ENCODE results near the gene ELOF1.
"Not testable (repeated sequence)": the region's sequence is repeated elsewhere in the genome, so short reads cannot be mapped to it uniquely, and the experiment has no call there.

The ELOF1 gene

DNA sequence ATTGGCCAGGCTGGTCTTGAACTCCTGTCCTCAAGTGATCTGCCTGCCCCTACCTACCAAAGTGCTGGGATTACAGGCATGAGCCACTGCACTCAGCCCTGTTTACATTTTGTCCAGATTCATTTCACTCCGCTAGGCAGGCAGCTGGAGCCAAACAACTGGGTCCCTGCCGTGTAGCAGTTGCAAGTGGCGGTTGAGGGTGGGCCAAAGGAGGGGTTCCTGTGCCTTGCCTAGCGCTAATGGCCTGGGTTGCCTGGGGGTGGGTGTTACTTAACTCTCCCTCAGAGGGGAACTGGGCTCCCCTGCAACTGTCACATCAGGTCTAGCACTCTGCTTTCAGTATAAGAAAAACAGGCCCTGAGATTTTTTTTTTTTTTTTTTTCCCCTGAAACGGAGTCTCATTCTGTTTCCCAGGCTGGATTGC, 11.0 kb upstream of the ELOF1 start:
- DNase-seq (ENCODE audit: low read depth in 1 of 2, low spot score in 1 of 2): no peak

DNA sequence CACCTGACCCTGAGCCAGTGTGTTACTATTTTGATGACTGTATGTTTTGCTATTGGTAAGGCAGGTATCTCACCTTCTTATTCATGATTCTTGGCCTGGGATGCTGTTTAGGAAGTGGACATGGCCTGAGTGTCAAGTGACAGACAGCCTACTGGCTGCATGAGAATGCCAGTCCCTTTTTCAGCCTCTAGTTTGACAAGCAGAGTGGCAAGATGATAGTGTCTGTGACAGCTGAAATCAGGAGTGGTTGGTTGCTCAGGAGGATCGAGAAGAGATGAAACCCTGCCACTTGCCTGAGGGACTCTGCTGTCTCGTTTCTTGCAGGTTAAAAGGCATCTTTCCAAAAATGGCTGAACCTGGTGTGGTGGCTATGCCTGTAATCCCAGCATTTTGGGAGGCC, 7.1 kb upstream of the ELOF1 start:
- DNase-seq (ENCODE audit: low read depth in 1 of 2, low spot score in 1 of 2): no peak

DNA sequence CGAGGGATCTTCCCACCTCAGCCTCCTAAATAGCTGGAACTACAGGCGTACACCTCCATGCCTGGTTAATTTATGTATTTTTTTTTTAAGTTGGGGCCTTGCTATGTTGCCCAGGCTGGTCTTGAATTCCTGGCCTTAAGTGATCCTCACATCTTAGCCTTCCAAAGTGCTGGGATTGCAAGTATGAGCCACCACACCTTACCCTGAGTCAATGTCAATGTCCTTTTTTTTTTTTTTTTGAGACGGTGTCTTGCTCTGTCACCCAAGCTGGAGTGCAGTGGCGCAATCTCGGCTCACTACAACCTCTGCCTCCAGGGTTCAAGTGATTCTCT, 6.6 kb upstream of the ELOF1 start:
- DNase-seq (ENCODE audit: low read depth in 1 of 2, low spot score in 1 of 2): not testable (repeated sequence)

DNA sequence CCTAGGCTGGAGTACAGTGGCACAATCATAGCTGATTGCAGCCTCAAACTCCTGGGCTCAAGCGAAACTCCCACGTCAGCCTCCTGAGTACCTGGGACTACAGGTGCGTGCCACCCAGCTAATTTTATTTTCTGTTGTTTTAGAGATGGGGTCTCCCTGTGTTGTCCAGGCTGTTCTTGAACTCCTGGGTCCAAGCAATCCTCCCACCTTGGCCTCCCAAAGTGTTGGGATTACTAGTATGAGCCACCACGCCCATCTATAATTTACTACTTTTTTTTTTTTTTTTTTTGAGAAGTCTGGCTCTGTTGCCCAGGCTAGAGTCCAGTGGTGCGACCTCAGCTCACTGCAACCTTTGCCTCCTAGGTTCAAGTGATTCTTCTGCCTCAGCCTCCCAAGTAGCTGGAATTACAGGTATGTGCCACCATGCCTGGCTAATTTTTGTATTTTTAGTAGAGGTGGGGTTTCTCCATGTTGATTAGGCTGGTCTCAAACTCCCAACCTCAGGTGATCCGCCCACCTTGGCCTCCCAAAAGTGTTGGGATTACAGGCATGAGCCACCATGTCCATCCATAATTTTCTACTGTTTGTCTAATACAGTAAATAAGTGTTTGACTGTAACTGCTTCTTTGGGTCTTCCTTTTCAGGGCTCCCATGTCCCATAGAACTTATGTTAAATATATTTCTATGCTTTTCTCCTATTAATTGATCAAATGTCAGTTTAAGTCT, 5.2 kb upstream of the ELOF1 start:
- DNase-seq (ENCODE audit: low read depth in 1 of 2, low spot score in 1 of 2): not testable (repeated sequence)

DNA sequence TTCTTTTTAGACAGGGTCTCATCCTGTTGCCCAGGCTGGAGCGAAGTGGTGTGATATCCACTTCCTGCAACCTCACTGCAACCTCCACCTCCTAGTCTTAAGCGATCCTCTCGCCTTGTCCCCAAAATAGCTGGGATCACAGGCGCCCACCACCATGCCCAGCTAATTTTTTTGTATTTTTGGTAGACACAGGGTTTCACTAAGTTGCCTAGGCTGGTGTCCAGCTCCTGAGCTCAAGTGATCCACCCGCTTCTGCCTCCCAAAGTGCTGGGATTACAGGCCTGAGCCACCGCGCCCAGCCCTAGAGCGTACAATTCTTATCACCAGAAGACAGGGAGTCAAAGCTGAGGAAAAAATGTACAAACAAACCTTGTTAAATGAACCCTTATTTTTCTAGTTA, 4.5 kb upstream of the ELOF1 start:
- DNase-seq (ENCODE audit: low read depth in 1 of 2, low spot score in 1 of 2): no peak

DNA sequence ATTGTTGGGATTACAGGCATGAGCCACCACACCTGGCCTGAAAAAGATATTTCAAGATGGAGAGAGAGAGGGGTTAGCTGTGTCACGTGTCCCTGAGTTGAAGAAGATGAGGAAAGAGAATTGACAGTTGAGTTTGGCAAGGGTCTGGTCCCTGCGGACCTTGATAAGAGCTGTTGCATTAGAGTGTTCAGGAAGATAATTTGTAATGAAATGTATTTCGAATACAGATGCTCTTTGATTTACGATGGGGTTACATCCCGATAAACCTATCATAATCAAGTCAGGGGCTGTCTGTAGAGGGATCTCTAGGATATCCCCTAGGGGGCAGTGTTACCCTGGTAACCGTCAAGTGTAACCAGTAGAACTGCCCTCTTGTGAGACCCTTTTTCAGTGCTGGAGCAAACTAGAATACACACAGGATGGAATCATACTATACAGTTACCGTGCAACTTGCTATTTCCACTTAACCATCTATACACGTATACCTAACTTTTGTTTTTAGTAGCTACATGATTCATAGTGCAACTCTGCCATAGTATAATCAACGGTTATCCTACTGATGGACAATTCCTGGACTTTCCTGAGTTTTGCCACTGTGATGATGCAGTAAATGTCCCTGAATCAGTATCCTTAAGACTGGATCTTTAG, 1.5 kb upstream of the ELOF1 start:
- peak in 1 of 2 donors; percentile 24 for DNase-seq (ENCODE audit: low read depth in 1 of 2, low spot score in 1 of 2)

DNA sequence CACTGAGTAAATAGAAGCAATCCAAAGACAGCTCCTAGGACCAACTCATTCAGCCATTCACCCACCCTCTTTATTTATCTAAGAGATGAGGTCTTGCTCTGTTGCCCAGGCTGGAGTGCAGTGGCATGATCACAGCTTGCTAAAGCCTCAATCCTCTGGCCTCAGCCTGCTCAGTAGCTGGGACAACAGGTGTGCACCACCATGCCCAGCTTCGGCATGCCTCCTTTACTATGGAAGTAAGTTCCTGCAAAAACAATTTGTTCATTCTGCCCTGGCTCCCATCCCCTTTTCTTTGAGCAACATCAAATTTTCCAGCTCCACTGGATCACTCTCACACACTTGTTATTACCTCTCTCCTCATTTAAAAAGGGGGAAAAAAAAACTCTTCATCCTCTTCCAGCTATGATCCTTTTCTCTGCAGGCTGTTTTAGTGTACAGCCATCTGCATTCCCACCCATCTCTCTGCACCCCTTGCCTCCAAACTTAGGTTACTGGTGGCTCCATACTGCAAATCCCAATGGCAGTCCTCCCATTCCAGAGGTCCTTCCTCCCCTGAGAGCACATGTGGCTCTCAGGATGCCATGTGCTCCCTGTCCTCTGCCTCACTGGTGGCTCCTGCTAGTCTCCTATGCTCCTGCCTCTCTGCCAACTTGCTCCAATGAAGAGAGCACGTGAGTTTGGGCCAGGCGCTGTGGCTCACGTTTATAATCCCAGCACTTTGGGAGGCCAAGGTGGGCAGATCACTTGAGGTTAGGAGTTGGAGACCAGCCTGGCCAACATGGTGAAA, 2.2 kb downstream of the ELOF1 start:
- DNase-seq (ENCODE audit: low read depth in 1 of 2, low spot score in 1 of 2): no peak

DNA sequence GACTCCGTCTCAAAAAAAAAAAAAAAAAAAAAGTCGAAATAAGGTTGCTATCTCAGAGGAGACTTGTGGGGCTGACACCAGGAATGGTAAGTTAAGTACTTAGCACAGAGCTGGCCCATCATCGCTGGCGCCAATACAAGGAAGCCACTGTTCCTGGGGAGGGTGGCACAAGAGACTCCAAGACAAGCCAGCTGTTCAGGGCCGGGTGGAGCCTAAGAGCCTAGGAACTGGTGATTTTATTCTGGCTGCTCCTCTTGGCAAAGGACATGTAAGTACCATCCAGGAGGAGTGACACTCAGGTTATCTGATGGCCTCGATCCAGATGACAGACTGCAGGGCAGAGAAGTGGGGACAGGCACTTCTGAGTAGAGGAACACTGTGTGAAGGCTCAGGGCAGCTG, 3.8 kb downstream of the ELOF1 start:
- DNase-seq (ENCODE audit: low read depth in 1 of 2, low spot score in 1 of 2): no peak

DNA sequence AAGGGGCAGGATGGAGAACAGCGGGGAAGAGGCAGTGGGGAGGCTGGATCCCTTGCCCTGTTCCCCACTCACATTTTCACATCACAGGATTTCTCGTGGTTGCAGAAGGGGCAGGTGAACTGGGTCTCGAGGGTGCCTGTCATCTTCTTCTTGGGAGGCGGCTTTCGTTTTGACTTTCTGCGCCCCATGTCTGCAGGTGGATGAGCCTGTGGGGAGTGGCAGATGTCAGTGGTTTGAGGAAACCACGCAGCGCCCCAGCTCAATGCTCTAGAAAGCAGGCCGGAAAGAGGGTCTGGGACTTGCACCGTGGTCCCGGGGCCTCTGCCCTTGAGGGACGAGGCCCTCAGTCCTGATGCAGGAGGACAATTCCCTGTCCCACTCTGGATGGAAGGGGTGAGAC, 4.9 kb downstream of the ELOF1 start:
- DNase-seq (ENCODE audit: low read depth in 1 of 2, low spot score in 1 of 2): no peak

DNA sequence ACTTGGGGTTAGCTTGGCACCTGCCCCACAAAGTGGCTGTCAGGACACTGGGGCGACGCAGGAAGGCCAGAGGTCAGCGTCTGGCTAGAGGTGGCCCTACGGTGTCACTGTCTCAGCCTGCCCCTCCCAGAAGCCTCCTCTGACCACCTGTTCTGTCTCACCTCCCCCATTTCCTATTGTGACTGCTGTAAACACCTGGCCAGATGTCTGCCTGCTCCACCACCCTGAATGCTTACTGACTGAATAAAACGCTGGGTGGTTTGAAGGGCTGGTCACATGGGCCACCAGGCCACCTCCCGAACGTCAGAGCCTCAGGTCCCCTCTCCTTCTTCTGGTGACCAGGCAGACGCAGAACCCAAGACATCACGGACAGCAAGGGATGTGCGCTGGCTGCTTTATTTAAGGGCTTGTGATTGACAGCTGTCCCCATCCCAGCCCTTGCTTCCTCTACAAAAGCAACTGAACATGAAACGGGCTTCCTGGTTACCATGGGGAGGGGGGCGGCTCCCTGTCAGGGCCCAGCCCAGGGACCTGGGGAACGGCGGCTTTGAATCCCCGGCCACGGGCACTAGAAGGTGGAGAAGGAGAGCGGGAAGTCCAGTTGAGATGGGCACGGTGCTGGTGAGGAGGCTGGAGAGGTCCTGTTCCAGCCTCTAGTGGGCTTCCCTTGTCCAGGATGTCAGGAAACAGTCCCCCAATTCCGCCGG, 6.2 kb downstream of the ELOF1 start:
- no peak for DNase-seq (ENCODE audit: low read depth in 1 of 2, low spot score in 1 of 2)

DNA sequence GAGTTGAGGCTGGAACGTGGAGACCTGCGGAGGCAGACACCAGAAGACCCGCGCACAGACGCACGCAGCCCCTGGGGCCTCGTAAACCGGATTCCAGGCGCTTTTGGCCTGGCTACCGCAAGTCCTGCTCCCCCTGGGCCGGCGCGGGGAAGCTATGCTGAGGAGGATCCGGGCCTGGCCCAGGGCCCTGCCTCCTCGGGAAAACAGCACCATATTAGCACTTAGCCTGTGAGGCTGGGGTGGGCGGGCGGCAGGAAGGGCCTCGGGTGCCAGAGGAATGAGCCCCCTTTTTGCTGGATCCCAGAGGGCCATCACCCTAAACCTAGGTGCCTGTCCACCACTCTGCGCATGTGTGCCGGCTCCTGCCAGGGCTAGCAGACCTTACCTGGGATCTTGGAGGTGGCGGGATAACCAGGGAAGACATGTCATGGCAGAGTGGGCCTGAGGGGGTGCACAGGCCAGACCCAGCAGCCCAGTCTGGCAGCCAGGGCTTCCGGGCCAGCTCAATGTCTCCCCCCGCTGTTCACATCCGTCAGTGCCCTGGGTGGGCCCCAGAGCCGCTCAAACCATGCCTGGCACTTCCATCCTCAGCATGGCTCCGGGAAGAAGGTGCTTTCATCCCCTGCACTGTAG, 7.3 kb downstream of the ELOF1 start:
- no peak for DNase-seq (ENCODE audit: low read depth in 1 of 2, low spot score in 1 of 2)

DNA sequence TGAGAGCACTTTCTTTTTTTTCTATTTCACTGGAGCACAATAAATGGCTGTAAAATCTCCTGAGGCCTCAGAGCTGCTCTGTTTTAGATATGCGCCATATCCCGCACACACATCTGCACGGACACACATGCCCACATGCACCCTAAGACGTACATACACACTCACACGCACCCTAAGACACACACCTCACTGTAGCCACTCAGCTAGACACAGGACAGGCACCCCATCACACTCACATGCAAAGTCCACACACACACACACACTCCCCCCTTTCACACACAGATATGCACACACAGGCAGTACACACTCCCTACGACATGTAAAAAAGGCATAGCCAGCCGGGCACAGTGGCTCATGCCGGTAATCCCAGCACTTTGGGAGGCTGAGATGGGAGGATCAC, 8.8 kb downstream of the ELOF1 start:
- DNase-seq (ENCODE audit: low read depth in 1 of 2, low spot score in 1 of 2): no peak

DNA sequence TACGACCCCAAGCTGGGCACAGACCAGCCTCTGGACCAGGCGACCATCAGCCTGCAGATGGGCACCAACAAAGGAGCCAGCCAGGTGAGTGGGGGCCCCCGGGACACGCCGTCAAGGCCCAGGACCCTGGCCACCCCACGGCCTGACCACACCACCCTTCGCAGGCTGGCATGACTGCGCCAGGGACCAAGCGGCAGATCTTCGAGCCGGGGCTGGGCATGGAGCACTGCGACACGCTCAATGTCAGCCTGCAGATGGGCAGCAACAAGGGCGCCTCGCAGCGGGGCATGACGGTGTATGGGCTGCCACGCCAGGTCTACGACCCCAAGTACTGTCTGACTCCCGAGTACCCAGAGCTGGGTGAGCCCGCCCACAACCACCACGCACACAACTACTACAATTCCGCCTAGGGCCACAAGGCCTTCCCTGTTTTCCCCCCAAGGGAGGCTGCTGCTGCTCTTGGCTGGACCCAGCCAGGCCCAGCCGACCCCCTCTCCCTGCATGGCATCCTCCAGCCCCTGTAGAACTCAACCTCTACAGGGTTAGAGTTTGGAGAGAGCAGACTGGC, 9.6 kb downstream of the ELOF1 start:
- no peak for DNase-seq (ENCODE audit: low read depth in 1 of 2, low spot score in 1 of 2)

DNA sequence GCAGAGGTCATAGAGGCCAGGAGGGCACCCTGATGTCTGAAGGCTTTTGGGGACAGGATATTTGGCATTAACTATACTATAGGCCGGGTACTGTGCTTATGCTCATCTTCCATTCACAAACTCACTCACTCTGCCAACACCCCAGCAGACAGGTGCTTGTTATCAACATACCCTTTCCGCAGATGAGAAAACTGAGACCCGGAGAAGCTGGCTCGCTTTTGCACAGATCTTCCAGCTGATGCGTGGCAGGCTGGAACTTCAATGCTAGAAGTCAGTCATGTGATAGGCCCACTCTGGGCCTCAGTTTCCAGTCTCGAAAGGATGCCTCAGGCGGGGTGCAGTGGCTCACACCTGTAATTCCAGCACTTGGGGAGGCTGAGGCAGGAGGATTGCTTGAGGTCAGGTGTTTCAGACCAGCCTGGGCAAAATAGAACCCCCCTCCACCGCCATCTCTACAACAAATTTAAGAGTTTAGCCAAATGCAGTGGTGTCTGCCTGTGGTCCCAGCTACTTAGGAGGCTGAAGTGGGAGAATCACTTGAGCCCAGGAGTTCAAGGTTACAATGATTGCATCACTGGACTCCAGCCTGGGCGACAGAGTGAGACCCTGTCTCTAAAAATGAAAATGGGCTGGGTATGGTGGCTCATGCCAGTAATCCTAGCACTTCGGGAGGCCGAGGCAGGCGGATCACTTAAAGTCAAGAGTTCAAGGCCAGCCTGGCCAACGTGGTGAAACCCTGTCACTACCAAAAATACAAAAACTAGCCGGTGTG, 10.9 kb downstream of the ELOF1 start:
- DNase-seq (ENCODE audit: low read depth in 1 of 2, low spot score in 1 of 2): no peak

DNA sequence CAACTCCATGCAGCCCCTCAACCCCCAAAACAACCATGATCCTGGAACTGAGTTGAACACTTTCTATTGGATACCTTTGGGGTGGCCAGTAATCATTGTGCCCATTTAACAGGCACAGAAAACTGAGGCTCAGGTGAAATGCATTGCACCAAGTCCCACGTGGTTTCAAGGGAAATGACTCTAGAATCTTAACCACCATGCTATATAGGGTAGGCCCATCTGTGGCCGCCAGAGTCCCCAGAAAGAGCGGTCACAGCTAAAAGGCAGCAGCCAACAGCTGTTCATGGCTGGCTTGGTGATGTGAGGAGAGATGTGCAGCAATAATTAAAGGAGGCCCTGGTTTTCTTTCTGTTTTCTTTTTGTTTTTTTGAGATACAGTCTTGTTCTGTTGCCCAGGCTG, 17.8 kb downstream of the ELOF1 start:
- DNase-seq (ENCODE audit: low read depth in 1 of 2, low spot score in 1 of 2): no peak

DNA sequence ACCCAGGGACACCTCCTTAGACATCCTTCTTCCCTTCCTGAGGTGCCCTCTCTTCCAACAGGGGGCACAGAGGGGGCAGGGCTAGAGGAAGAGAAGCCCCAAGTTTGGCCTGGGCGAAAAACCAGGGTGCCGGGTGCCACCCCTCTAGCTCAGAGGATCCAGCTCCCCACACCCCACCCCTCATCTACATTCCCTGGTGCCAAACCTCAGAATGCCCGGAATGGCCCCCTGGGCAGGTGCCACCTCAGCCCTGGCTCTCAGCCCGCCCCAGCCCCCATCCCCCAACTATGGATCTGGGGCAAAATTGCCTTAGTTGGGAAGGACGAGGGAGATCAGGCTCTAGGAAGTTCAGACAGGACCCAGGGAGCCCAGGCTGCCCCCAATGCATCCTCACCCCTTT, 18.4 kb downstream of the ELOF1 start:
- DNase-seq (ENCODE audit: low read depth in 1 of 2, low spot score in 1 of 2): no peak

DNA sequence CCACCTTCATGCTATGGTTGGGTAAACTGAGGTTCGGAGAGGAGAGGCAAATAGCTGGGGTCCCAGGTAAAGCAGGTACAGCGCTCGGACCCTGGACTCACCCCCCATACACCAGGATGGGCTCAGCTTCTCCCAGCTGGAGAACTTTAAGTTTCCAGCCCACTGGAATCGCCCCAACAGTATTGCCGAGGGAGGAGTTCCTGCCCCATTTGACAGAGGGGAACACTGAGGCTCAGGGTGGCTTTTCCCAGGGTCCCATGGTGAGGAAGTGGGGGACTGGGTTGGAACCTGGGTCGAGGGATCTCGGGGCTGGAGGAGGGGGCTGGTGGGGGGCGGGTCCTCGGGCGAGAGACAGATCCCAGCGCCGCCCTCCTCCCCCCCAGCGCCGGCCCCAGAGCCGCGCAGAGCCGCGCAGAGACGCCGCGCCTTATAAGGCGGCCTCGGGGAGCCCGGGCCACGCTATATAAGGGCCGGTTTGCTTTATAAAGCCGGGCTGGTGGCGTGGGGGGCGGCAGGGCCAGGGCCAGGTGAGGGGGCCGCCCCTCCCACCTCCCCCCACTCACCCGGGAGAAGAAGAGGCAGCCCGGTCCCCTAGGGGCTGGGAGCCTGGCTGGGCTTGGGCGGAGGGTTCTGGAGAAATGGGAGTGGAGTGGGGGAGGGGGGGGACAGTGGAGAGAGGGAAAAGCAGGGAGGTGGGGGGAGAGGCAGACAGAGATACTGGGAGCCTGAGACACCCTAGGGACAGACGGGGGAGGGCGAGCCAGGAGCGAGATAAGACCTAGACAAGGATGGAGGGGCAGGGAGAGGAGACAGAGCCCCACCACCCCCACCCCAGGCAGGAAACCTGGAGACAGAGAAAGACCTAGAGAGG, 19.3 kb downstream of the ELOF1 start:
- DNase-seq (ENCODE audit: low read depth in 1 of 2, low spot score in 1 of 2): no peak

DNA sequence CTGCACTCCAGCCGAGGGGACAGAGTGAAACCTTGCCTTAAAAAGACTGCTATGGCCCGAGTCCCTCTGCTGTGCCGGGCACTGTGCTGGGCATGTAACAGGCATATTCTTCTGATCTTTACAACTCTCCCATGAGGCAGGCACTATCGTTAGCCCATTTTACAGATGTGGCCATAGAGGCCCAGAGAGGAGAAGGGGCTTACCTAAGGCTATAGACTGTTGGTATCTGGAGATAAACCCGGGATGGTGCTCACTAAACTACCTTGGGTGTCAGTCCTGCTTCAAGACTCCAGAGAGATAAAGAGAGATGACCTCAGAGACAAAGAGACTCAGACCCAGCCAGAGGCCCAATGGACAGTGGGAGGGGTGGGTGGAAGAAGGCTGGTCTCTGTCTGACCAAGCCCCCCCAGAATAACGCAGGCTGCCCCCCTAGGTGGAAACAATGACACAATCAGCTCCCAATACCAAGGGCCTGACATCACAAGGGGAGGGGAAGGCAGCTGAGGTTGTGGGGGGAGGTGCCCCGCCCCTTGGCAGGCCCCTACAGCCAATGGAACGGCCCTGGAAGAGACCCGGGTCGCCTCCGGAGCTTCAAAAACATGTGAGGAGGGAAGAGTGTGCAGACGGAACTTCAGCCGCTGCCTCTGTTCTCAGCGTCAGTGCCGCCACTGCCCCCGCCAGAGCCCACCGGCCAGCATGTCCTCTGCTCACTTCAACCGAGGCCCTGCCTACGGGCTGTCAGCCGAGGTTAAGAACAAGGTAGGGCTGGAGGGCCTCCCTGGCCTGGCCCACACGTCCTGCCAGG, 20.6 kb downstream of the ELOF1 start, which contains the start of gene CNN1:
CNN1 (plus strand) TSS at position 620 of the 805 bp plus-strand sequence; CDS start at position 697, 77 bp downstream.
- no peak for DNase-seq (ENCODE audit: low read depth in 1 of 2, low spot score in 1 of 2)

Data from activated T-helper 1 cell treated with anti-CD3 and anti-CD28 coated beads, Interleukin-2, amount 50 U/mL, for 16 hours (primary cell).